IMR-90 (cell line): ENCODE data around the gene CFAP92. TPM values are rescaled to one million over a fixed set of nuclear protein-coding genes. Genes with fewer than 3 reads are reported as not detected.
A peak's percentile ranks its signal among the peaks of the same experiment; 100 is the strongest.

ENCODE experiments used
- ATAC-seq: fragments of 200-7000 bp; cut with Tn5 transposase; 2 replicates; pipeline ENCODE4 v1.9.1; 2020; ENCODE audit warnings: low read depth, mild to moderate bottlenecking, moderate library complexity
- BruUV-seq: library from RNA; stranded (reverse); fragments of 400-500 nt; replicated peaks from 2 replicates; lab custom pipeline; 2021; lab: Mats Ljungman, UMichigan
- CTCF ChIA-PET: fragments of 300-600 bp; formaldehyde crosslinking; extraction: SDS; loops from one replicate; lab custom pipeline; 2021; ENCODE audit warnings: antibody characterized with exemption; lab: Yijun Ruan, JAX
- POLR2A ChIA-PET: fragments of 300-600 bp; sonication (Branson Sonifier 250); formaldehyde crosslinking; loops from one replicate; lab custom pipeline; 2022; ENCODE audit warnings: antibody characterized with exemption; ENCODE audit not compliant: unreplicated experiment; lab: Charles Lee
- DNase-seq: peaks from one replicate; pipeline ENCODE4 v3.0.0; 2013
- H2AFZ ChIP-seq: replicated peaks from 2 replicates; pipeline ENCODE3; 2013; ENCODE audit warnings: low read length, mild to moderate bottlenecking; ENCODE audit not compliant: poor library complexity
- H2AK5ac ChIP-seq: 2 replicates; pipeline ENCODE4 v1.6.1; 2013; ENCODE audit warnings: low read depth, low read length, inconsistent platforms
- H2AK9ac ChIP-seq: replicated peaks from 2 replicates; pipeline ENCODE3; 2013; ENCODE audit warnings: mild to moderate bottlenecking, low read depth, low read length, moderate library complexity; ENCODE audit not compliant: poor library complexity
- H2BK120ac ChIP-seq: 2 replicates; pipeline ENCODE4 v1.6.1; 2013; ENCODE audit warnings: low read depth, low read length, inconsistent platforms
- H2BK15ac ChIP-seq: 3 replicates; pipeline ENCODE4 v1.6.1; 2013; ENCODE audit warnings: low read depth, low read length, inconsistent platforms
- H2BK20ac ChIP-seq: 2 replicates; pipeline ENCODE4 v1.6.1; 2013; ENCODE audit warnings: low read depth, mild to moderate bottlenecking, inconsistent platforms, low read length, moderate library complexity
- H2BK5ac ChIP-seq: 2 replicates; pipeline ENCODE4 v1.6.1; 2013; ENCODE audit warnings: mild to moderate bottlenecking, low read depth, low read length, inconsistent platforms; ENCODE audit not compliant: poor library complexity, severe bottlenecking
- H3K14ac ChIP-seq: replicated peaks from 2 replicates; pipeline ENCODE4 v1.6.1; 2013; ENCODE audit warnings: low read depth, low read length, inconsistent platforms
- H3K18ac ChIP-seq: 2 replicates; pipeline ENCODE4 v1.6.1; 2013; ENCODE audit warnings: low read depth, low read length, control low read depth
- H3K23ac ChIP-seq: 2 replicates; pipeline ENCODE4 v1.6.1; 2013; ENCODE audit warnings: low read depth, low read length, inconsistent platforms
- H3K27ac ChIP-seq: 2 replicates; pipeline ENCODE4 v1.5.1; 2013; ENCODE audit warnings: mild to moderate bottlenecking, control low read depth, low read length; ENCODE audit not compliant: insufficient read depth
- H3K27me3 ChIP-seq: 2 replicates; pipeline ENCODE4 v1.6.1; 2013; ENCODE audit warnings: low read length; ENCODE audit not compliant: control insufficient read depth, insufficient read depth
- H3K36me3 ChIP-seq: 2 replicates; pipeline ENCODE4 v1.6.1; 2013; ENCODE audit warnings: low read length, mixed read lengths; ENCODE audit not compliant: control insufficient read depth, insufficient read depth
- H3K4ac ChIP-seq: 2 replicates; pipeline ENCODE4 v1.6.1; 2013; ENCODE audit warnings: low read depth, low read length, inconsistent platforms
- H3K4me1 ChIP-seq: 2 replicates; pipeline ENCODE4 v1.6.1; 2013; ENCODE audit warnings: low read length, mixed read lengths; ENCODE audit not compliant: control insufficient read depth, insufficient read depth
- H3K4me2 ChIP-seq: 2 replicates; pipeline ENCODE4 v1.6.1; 2013; ENCODE audit warnings: low read depth, mild to moderate bottlenecking, control low read depth, low read length, moderate library complexity
- H3K4me3 ChIP-seq: 2 replicates; pipeline ENCODE4 v1.5.1; 2013; ENCODE audit warnings: low read depth, mild to moderate bottlenecking, control low read depth, low read length, moderate library complexity; ENCODE audit not compliant: insufficient read depth
- H3K56ac ChIP-seq: 2 replicates; pipeline ENCODE4 v1.6.1; 2013; ENCODE audit warnings: low read length, inconsistent platforms; ENCODE audit not compliant: insufficient read depth; ENCODE audit errors: extremely low read depth
- H3K79me1 ChIP-seq, 2 experiments: 2 replicates each; pipeline ENCODE4 v1.6.1; 2013; ENCODE audit warnings: low read length in 2 of 2, inconsistent platforms in 1 of 2, low read depth in 1 of 2
- H3K9ac ChIP-seq: 2 replicates; pipeline ENCODE4 v1.6.1; 2013; ENCODE audit warnings: low read depth, low read length, control low read depth
- H3K9me1 ChIP-seq: 2 replicates; pipeline ENCODE4 v1.6.1; 2013; ENCODE audit warnings: low read length, inconsistent platforms; ENCODE audit not compliant: insufficient read depth
- H3K9me3 ChIP-seq: 2 replicates; pipeline ENCODE4 v1.6.1; 2013; ENCODE audit warnings: low read length; ENCODE audit not compliant: control insufficient read depth, insufficient read depth
- H4K20me1 ChIP-seq: 2 replicates; pipeline ENCODE4 v1.6.1; 2013; ENCODE audit warnings: low read length, inconsistent platforms; ENCODE audit not compliant: insufficient read depth
- H4K5ac ChIP-seq: 2 replicates; pipeline ENCODE4 v1.6.1; 2013; ENCODE audit warnings: mild to moderate bottlenecking, low read depth, low read length, control low read depth
- H4K8ac ChIP-seq, 2 experiments: 2 replicates each; pipeline ENCODE4 v1.6.1; 2013; ENCODE audit warnings: low read depth in 2 of 2, low read length in 2 of 2, control low read depth in 1 of 2, inconsistent platforms in 1 of 2
- H4K91ac ChIP-seq: 2 replicates; pipeline ENCODE4 v1.6.1; 2013; ENCODE audit warnings: low read depth, low read length, inconsistent platforms; ENCODE audit not compliant: insufficient read depth
- CEBPB ChIP-seq: IDR thresholded peaks from 2 replicates; pipeline ENCODE4 v1.6.1; 2012; ENCODE audit warnings: low read depth, low read length, improper control_type of control experiment
- ELK1 ChIP-seq: fragments of 150-350 bp; IDR thresholded peaks from 2 replicates; pipeline ENCODE4 v1.6.1; 2016; ENCODE audit warnings: low read depth, mild to moderate bottlenecking, low read length, moderate library complexity, borderline replicate concordance
- MAZ ChIP-seq: IDR thresholded peaks from 2 replicates; pipeline ENCODE4 v1.6.1; 2012; ENCODE audit warnings: low read depth, mild to moderate bottlenecking, low read length, improper control_type of control experiment, moderate library complexity, borderline replicate concordance
- USF2 ChIP-seq: fragments of 150-350 bp; IDR thresholded peaks from 2 replicates; pipeline ENCODE4 v1.6.1; 2017; ENCODE audit warnings: mild to moderate bottlenecking, antibody characterized with exemption, low read length, low read depth
- WGBS, 2 experiments: methylation state at CpG; one replicate each; pipeline versions ENCODE4 v1.1.5 to v1.1.7; 2013; ENCODE audit warnings: missing lambda C conversion rate in 2 of 2; ENCODE audit not compliant: insufficient read length in 1 of 2; ENCODE audit errors: extremely low coverage in 2 of 2; 5-methylcytosine and 5-hydroxymethylcytosine counted together
- dilution Hi-C: fragments of 300-500 bp; cut with HindIII; formaldehyde crosslinking; loops from one replicate; pipeline ENCODE4 v1.14.3; 2018; ENCODE audit warnings: low sequenced_read_pairs; ENCODE audit not compliant: unreplicated experiment
- in situ Hi-C: fragments of 300-500 bp; cut with MboI; formaldehyde crosslinking; loops from 3 replicates; pipeline ENCODE4 v1.14.3; 2019; ENCODE audit warnings: low sequenced_read_pairs, inconsistent platforms, mixed read lengths
- intact Hi-C: fragments of 100-400 bp; cut with micrococcal nuclease; formaldehyde crosslinking; loops from 2 replicates; pipeline ENCODE4 v1.10.0; 2022
- polyA plus RNA-seq, 3 experiments: library from polyadenylated mRNA; depleted of rRNA; stranded (reverse); fragments of >200 nt; gene quantifications; 2 replicates each; pipeline ENCODE4 v1.2.3, GENCODE V29; 2012; ENCODE audit warnings: low replicate concordance in 1 of 3
- total RNA-seq: library from RNA; depleted of rRNA; stranded (reverse); fragments of >200 nt; gene quantifications from 2 replicates; pipeline ENCODE4 v1.2.3, GENCODE V29; 2012

Gene CFAP92
- total and polyA plus RNA-seq, 2 of the 4 experiments (the other 2 are of a cell fraction), result not detected

GRCh38 chr3:129013491-129013891 is 19.6 kb upstream of the CFAP92 start:
- H2BK15ac ChIP-seq, result no peak overlapping the region
- H3K9ac ChIP-seq, result no peak overlapping the region
- in situ Hi-C loops, result no loop called here
- peaks cover 10% of the 10 kb centered on the region; the same call in 1 of the 2 replicates for H3K4me1 ChIP-seq
- H2BK5ac ChIP-seq, result no peak overlapping the region
- no CpG with 5 or more reads among the region's 3 CpGs for WGBS, 2 experiments
- H3K27ac ChIP-seq, result no peak overlapping the region
- H3K18ac ChIP-seq, result no peak overlapping the region
- no peak overlapping the region for H2AK5ac ChIP-seq
- no peaks in the 10 kb centered on the region for H3K79me1 ChIP-seq
- DNase-seq (no peak), ATAC-seq (no peak)
- no peak overlapping the region for H4K91ac ChIP-seq
- H2BK120ac ChIP-seq, result no peak overlapping the region
- ChIA-PET POLR2A (no interaction called here), CTCF (interaction anchor here (1.0 kb wide), 1 partner anchor 43 kb away, joined by 4 read pairs; no protein-coding TSS in a partner anchor)
- no peak for TF ChIP-seq ELK1
- no peak for TF ChIP-seq CEBPB
- TF ChIP-seq MAZ, result no peak
- peak; percentile 63 for TF ChIP-seq USF2
- no peaks in the 10 kb centered on the region for H3K36me3 ChIP-seq
- H3K9me3 ChIP-seq, result no peaks in the 10 kb centered on the region
- no peak overlapping the region for H4K8ac ChIP-seq
- no TSS peak for BruUV-seq
- no peak overlapping the region for H3K56ac ChIP-seq
- peak overlapping the region; percentile 16 for H2AFZ ChIP-seq
- no peaks in the 10 kb centered on the region for H3K9me1 ChIP-seq
- intact Hi-C loops, result no loop called here
- no peak overlapping the region for H2BK20ac ChIP-seq
- H4K5ac ChIP-seq, result no peak overlapping the region
- H3K4ac ChIP-seq, result no peak overlapping the region
- no peak overlapping the region for H3K23ac ChIP-seq
- no peak overlapping the region for H3K4me2 ChIP-seq
- no peak overlapping the region for H3K14ac ChIP-seq
- H3K27me3 ChIP-seq, result peaks cover 5% of the 10 kb centered on the region; the same call in 1 of the 2 replicates
- dilution Hi-C loops, result no loop called here
- H3K4me3 ChIP-seq, result no peak overlapping the region
- H4K20me1 ChIP-seq, result no peaks in the 10 kb centered on the region
- no peak overlapping the region for H2AK9ac ChIP-seq
